GM12892 (cell line): ENCODE data around the gene GPR137.

Experiments used
- POLR2A ChIP-seq: IDR thresholded peaks from 2 replicates; pipeline ENCODE4 v1.6.1; 2011; ENCODE audit warnings: low read depth, low read length, control low read depth
- POLR2AphosphoS5 ChIP-seq: IDR thresholded peaks from 2 replicates; pipeline ENCODE4 v1.6.1; 2011; ENCODE audit warnings: low read depth, low read length, control low read depth

DNA sequence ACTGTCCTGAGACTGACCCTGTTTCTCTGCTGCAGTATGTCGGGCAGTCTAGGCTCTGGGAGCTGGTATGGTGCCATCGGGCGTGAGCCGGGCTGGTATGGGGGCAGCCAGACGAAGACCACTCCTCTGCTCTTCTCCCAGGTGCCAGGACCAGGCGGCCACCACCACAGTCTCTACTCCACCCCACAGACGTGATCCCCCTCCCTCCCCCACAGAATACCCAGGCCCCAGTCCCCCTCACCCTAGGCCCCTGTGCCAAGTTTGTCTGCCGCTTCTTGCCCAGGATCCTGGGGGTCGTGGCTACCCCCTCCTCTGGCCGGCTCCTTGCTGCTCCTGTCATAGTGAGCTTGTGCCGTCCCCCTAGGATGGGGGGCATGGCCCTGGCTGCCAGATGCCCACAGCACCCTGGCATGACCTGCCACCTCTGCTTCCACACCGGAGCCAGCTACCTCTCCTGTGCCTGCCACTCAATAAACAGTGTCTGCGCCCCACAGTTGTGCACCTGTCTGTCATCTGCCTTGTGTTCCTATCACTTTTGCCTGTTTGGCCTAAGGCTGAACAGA, 3.4 kb downstream of the GPR137 start:
- TF ChIP-seq POLR2A (no peak), POLR2AphosphoS5 (no peak)
